HG03342 (cell line): ENCODE data around the gene PHF20.
"Not testable (repeated sequence)": the region's sequence is repeated elsewhere in the genome, so short reads cannot be mapped to it uniquely, and the experiment has no call there.

ENCODE experiments used
- ATAC-seq: cut with Tn5 transposase; IDR thresholded peaks from one replicate; pipeline ENCODE4 v1.9.1; 2021; ENCODE audit warnings: mild to moderate bottlenecking, moderate library complexity; ENCODE audit not compliant: unreplicated experiment

The PHF20 gene

DNA sequence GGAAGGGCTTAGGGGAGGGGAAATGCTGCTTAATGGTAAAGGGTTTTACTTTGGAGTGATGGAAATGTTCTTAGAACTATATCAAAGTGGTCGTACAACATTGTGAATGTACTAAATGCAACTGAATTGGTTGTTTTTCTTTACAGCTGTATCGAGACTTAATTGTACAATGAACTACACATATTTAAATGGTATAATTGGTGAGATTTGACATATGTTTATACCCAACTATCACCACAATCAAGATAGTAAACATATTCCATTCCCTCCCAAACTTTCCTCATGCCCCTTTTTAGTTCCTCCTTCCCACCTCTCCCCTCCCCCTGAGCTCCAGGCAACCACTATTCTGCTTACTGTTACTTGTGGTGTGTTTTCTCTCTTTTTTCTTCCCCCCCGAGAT is 138.4 kb downstream of the PHF20 start:
- no peak for ATAC-seq

DNA sequence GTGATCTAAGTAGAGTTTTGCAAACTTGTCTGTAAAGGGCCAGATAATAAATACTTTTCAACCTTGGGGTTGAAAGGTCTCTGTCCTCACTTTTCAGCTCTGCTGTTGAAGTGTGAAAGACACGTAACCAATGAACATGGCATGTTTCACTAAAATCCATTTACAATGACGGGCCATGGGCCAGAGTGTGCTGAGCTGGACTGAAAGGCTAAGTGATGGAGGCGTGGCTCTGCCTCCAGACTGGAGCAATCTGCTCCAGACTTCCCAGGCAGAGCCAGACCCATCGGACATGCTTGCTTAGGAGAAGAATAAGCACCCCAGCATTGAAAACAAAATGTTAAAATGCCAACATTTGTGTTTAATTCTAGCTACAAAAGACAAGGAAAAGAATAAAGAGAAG is 141.1 kb downstream of the PHF20 start:
- no peak for ATAC-seq

DNA sequence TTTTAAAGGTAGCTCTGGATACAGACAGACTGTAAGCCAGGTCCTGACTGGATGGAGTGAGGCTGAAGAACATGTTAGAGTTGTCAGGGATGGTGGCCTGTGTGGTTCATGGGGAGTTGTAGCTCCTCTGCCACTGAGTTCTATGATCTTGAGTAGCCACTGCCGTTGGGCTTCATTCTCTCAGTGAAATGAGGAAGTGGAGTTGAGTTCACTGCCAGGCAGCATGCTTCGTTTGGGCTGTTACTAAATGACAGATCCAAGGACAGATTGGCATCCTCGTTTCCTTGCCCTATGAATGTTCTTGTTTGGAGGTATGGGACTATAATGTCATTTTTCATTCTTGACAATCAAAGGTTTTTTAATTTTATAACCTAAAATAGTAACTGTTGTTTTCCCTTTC is 145.3 kb downstream of the PHF20 start:
- ATAC-seq = no peak

DNA sequence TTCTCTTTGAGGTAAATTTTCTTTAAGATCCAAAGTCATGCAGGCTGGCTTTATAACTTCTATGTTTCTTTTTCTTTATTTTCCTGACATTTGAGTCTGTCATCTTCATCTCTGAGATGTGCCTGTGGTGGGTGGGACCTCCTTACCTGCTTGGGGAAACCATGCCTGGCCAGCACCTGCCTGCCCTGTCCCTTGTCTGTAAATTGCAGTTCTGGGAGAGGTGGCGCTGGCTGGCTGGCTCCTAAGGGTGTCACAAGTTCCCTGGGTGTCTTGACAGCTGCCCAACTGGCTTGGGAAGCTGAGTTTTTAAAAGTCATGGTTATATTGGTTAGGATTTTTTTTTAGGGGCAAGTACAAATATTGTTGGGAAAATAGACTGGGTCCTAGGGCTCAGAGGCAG is 146.2 kb downstream of the PHF20 start:
- no peak for ATAC-seq

DNA sequence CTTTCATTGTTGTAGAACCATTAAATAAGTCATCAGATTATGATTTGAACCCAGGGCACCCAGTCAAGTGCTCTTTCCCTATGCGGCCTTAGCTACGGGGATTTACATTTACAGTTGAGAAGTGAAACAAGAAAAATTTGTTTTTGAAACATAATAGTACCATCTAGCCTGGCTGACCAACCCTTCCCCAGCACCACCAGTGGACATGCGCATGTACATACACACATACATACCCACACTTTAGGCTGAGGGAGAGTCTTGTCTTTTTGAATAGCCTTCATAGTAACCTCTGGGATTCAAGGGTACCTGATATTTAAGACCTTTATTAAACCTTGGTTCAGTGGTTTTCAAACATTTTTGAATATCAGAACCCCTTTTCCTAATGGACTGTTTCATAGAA is 148.7 kb downstream of the PHF20 start:
- no peak for ATAC-seq

DNA sequence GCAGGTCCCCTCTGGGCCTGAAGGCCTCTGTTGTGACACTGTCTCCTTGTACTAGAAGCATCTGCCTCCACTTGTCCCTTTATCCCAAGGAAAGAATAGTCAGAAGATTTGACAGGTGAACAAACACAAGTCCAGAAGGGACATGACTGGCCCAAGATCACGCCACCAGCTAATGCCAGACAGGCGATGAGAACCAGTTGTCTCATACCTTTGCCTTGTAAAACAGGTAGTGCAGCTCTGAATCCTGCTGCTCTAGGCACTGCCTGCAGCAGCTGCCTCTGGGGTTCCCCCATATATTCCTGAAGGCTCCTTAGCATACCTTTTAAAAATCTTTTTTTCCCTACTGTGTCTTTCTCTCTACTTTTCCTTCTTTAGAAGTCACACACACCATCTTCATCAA is 157.5 kb downstream of the PHF20 start:
- no peak for ATAC-seq

DNA sequence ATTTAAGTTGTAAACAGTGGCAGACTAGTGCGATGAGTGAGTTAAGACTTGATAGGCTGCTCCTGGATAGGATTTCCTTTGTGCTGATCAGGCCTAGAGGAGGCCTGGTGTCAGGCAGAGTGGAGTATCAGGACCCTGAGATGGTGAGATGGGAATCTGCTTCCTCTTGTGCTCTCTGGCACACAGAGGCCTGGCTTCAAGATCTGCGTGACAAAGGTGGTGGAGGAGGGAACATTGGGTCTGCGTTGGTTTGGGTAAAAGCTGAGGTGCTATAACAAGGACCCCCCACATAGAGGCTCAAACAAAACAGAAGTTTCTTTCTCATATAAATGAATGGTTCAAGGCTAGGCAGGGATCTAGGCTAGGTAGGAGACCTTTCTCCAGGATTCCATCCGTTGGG is 162.2 kb downstream of the PHF20 start:
- ATAC-seq = no peak

DNA sequence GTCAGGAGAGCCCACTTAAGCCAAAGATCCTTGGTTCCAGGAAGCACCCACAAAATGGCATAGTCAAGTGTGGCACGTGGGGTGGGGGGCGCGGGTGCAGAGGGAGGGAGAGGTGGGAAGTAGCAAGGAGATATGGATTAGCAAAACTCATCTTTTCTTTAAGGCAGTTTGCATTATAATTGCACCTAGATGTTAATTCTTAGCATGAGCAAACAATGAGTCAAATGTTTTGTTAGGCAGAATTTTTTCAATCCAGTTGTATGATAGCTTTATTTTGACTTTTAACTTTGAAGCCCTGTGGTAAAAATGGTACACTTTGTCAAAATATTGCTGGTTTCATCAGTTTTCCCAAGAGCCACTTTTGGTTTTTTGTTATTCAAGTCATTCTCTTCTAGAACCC is 167.4 kb downstream of the PHF20 start:
- ATAC-seq = no peak

DNA sequence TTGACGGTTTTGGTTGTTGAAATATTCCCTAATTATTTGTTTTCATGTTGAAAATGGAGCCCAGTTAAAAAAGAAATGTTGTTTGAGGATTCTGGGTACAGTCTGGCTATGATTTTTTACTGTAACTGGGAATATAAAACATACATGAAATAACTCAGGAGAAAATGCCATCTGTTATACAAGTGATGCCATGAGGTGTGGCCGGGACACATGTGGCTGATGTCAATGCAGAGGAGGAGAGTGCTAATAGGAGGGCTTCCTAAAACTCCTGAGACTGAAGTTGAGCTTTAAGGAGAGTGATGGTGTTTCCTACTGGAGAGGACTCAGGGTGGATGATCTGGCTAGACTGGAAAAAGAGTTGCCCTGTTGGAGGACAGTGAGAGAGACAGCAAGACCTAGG is 169.8 kb downstream of the PHF20 start:
- ATAC-seq = no peak

DNA sequence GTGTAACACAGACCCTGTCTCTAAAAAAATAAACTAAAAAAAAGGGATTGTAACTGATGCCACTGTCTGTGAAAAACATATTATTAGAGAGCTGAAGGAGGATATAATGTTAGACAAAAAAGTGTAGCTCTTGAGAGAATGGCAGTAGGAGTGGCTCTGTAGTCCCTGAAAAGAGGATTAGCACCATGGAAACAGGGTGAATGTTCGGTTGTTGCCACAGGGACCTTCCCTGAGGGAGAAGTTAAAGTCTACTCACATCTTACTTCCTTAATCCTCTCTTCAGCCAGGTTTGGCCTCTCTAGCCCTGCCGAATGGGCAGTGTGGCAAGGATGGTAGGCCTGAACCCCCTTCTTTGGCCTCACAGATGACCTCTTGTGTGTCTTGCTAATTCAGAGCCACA is 170.4 kb downstream of the PHF20 start:
- no peak for ATAC-seq

DNA sequence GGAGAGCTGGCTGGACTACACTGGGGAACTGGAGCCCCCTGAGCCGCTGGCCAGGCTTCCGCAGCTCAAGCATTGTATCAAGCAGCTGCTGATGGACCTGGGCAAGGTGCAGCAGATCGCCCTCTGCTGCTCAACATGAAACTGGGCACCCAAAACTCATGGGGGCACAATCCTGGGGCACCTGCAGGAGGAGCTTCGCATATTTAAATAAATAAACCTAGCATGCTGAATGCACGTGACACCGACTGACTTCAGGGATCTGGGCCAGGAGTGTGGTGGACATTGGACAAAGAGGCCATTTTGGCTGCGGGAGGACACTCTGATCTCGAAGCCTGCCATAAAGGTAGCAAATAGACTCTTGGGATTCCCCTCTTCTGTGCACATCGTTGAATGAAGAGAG is 175.7 kb downstream of the PHF20 start:
- ATAC-seq = no peak

DNA sequence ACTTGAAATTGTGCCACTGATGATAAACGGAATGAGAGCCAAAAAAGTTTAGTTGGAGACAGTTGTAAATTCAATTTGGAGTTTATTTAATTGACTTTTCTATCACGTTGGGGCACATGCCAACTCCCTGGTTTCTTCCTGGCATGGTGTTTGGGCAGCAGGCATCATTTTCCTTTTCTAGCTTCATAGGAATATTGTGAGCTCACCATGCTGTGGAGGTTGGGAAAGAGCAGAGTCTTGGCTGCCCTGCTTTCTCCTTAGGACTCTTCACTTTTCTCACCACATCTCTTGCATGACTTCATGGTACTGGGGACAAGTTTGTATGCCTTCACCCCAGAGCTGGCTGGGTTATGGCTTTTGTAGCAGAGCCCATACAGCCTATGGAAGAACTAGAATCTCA is 176.1 kb downstream of the PHF20 start:
- ATAC-seq = no peak

DNA sequence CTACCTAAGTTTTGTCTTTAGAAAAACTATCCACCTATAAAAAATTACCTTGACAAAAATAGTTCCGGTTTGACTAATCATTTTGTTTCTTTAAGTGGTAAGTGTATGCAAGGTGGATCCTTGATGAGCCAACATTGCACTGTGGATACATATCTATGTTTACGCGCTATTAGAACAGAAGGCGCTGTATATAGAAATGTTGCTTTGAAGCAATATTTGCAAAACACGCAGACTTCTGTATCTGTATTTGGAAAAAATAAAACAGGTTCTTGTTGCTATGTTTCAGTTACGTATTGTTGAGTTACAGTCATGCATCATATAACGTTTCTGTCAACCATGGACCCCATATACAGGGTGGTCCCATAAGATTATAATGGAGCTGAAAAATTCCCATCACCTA is 178.3 kb downstream of the PHF20 start:
- no peak for ATAC-seq

DNA sequence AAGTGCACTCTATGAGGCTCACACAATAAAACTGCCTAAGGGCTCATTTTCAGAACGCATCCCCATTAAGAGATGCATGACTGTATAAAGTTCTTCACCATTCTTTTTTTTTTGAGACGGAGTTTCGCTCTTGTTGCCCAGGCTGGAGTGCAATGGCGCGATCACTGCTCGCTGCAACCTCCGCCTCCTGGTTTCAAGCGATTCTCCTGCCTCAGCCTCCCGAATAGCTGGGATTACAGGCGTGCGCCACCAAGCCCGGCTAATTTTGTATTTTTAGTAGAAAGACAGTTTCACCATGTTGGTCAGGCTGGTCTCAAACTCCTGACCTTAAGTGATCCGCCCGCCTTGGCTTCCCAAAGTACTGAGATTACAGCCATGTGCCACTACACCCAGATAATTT is 180.3 kb downstream of the PHF20 start:
- ATAC-seq = not testable (repeated sequence)

DNA sequence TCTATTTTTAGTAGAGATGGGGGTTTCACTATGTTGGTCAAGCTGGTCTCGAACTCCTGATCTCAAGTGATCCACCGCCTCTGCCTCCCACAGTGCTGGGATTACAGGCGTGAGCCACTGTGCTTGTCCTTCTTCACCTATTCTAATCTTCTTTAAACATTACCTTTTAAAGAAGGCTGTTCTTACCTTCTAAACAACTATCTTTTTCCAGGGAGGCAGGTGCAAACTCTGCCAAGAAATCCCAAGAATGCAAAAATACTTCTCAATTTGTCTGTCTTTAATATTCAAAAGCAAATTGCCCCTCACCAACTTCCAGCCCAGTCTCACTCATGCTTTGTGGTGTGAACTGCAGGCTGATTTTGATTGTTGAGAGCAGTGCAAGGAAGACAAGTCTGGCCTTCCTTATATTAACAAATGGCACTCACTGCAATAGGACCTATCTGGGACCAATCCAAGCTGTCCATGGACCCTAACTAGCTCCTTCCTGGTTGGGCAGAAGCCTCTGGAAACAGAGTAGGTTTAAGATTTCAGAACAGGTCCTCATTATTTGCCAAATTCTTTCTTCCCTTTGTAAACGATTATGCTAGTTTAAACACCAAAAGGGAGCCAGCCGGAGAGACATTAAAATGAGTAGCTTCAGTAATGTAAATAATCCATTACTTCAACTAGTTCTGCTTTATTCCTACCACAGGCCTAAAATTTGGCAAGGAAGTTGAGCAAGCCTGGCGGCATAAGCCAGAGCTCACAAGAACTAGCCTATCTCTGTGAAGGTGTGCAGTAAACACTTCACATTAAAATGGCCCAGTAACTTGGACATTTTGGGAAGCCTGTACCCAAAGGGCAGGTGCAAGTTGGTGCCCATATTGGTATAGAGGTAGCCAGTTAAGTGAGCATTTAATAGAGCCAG is 180.9 kb downstream of the PHF20 start:
- ATAC-seq = no peak

DNA sequence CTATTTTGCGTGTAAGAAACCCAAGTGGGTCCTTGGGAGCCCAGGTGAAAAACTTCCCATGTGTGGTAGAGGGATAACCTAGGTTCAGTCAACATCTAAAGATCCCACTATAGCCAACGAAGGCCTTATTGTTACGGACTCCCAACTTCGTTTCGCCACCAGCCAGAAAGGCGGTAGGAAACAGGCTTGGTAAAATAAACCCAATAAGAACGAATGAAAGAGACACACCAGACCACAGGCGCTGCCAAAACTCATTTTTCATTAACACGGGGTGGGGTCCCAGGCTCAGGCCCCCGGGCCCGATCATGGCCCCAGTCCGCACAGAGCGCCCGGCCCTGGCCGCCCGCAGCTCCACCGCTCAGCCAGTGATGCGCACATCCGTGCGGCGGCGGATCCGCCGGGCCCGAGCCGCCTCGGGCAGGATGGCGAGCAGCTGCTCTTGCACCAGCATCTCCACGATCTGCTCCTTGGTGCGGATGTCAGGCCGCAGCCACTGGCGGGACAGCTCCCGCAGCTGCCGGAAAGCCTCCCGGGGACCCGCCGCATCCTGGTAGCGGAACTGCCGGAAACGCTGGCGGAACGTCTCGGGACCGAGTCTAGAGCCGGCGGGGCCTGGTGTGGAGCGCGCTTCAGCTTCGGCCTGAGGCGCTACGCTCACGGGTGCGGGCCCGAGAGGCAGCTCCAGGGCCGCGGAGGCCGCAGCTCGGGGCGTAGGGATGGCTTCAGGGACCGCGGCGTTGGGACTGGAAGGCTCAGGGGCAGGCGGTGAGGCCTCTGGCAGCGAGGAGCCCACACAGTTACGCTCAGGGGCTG is 181.8 kb downstream of the PHF20 start:
- peak; percentile 15 for ATAC-seq

DNA sequence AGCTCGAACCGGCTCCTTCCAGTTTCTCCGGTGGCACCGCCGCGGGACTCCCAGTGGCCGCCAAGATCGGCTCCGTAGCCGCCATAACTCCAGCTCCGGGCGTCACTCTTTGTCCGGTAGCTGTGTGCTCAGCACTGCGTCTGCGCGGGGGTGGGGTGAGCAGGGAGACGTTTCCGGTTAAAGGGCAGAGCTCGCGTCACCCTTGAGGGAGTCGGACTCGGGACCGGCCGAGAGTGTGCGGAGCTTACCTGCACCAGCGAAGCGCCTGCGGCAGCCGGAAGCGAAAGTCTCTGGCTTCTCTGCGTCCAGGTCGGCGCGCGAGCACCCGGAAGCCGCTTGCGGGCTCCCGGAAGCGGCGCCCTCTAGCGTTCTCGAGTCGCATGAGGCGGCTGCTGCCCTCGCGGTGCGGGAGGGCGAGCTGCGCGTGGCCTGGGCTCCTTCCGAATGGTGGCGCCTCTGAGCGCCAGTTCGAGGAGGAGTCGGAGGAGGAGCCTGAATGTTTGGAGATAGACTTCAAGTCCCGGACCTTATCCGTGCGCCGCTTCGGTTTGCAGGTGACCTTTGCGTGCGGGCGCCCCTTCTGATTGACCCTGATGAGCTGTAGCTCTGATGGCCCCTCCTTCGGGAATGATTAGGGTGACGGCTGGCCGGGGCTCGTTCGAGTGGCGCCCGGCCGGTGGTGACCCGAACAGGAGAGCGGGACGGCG is 182.5 kb downstream of the PHF20 start, which contains the start of gene SCAND1:
TSS of gene SCAND1 (minus strand) at position 303 of the 707 bp plus-strand sequence. CDS start at position 85, 218 bp downstream.
- ATAC-seq = peak; percentile 84

DNA sequence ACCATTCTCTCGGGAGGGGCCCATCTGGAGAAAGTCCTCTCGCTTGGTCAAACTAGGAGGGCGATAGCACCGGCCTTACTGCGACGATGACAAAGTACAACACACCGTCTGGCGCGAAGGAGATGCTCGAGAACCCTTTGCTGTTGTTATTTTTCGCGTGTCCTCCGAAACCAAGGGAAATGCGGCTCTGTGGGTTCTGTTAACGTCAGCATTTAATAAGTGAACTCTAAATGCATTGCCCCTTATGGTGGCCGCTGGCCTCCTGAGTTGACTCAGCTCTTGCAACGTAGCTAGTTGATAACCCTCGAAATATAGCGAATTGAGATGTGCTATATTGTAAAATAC is 183.1 kb downstream of the PHF20 start:
- no peak for ATAC-seq

DNA sequence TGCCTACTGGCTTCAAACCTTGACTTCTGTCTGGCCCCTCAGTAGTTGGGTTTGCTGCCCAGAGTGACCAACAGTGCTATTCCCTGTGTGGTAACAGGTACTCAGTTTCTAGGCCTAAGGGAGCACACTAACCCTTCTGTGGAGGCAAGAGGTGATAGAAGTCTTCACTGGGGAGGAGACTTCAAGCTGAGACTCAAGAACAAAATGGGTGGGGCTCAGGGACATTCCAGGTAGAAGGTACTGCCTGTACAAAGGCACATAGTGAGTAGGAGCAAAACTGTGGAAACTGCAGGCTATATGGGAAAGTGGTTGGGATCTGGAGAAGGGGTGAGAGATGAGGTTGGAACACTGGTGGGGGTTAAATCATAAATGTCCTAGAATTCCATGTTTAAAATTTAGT is 184.8 kb downstream of the PHF20 start:
- no peak for ATAC-seq

DNA sequence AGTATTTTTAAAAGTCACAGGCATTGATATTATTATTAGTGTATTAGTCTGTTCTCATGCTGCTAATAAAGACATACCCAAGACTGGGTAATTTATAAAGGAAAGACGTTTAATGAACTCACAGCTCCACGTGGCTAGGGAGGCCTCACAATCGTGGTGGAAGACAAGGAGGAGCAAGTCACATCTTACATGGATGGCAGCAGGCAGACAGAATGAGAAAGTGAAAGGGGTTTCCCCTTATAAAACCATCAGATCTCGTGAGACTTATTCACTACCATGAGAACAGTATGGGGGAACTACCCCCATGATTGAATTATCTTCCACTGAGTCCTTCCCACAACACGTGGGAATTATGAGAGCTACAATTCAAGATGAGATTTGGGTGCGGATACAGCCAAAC is 187.5 kb downstream of the PHF20 start:
- ATAC-seq = not testable (repeated sequence)

DNA sequence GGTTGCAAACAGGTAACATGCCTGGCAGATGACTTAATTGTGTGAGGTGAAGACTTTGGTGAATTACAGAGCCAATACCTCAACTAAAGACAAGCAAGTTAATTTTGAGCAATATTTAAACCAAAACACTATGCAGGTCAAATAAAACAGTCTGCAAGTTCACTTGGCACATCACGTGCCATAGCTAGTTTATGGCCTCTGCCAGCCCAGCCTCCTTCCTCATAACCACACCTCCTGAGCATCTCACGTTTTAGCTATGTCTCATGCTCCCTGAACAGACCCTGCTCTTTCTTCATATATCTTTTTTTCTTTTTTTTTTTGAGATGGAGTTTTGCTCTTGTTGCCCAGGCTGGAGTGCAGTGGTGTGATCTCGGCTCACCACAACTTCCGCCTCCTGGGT is 192.1 kb downstream of the PHF20 start:
- no peak for ATAC-seq
